Mesothelial cell of epicardium (in vitro differentiated cells): Measurements from ENCODE around the gene RPL13A. TPM values are rescaled to one million over a fixed set of nuclear protein-coding genes. Genes with fewer than 3 reads are reported as not detected.
A peak's percentile ranks its signal among the peaks of the same experiment; 100 is the strongest.

Experiments used
- DNase-seq, 2 experiments: peaks; one replicate each; pipeline ENCODE4 v3.0.0; 2021; ENCODE audit warnings: low spot score in 2 of 2; ENCODE audit not compliant: unreplicated experiment in 2 of 2
- H3K27ac Mint-ChIP-seq: 2 replicates; pipeline ENCODE4 v1.8.0; 2021; ENCODE audit warnings: mixed read lengths
- H3K27me3 Mint-ChIP-seq: 2 replicates; pipeline ENCODE4 v1.8.0; 2021; ENCODE audit warnings: low read depth, mixed read lengths
- H3K36me3 Mint-ChIP-seq: 2 replicates; pipeline ENCODE4 v1.8.0; 2021; ENCODE audit warnings: mixed read lengths
- H3K4me1 Mint-ChIP-seq: 2 replicates; pipeline ENCODE4 v1.8.0; 2021; ENCODE audit warnings: mixed read lengths
- H3K4me3 Mint-ChIP-seq: 2 replicates; pipeline ENCODE4 v1.8.0; 2021; ENCODE audit warnings: mild to moderate bottlenecking, moderate library complexity, mixed read lengths
- H3K9me3 Mint-ChIP-seq: 2 replicates; pipeline ENCODE4 v1.8.0; 2021; ENCODE audit warnings: mixed read lengths
- total RNA-seq: library from RNA; stranded (reverse); gene quantifications from 3 replicates; pipeline ENCODE4 v1.2.1, GENCODE V29; 2021
- TF ChIP-seq, protein P1 (sequence below): fragments of 200-600 bp; sonication (generic); IDR thresholded peaks from one replicate; pipeline ENCODE4 v1.5.0; 2021; ENCODE audit warnings: antibody characterized with exemption; ENCODE audit not compliant: unreplicated experiment

RPL13A gene
- total RNA-seq, 1 donor from 2014 or later = 2,869 TPM

DNA sequence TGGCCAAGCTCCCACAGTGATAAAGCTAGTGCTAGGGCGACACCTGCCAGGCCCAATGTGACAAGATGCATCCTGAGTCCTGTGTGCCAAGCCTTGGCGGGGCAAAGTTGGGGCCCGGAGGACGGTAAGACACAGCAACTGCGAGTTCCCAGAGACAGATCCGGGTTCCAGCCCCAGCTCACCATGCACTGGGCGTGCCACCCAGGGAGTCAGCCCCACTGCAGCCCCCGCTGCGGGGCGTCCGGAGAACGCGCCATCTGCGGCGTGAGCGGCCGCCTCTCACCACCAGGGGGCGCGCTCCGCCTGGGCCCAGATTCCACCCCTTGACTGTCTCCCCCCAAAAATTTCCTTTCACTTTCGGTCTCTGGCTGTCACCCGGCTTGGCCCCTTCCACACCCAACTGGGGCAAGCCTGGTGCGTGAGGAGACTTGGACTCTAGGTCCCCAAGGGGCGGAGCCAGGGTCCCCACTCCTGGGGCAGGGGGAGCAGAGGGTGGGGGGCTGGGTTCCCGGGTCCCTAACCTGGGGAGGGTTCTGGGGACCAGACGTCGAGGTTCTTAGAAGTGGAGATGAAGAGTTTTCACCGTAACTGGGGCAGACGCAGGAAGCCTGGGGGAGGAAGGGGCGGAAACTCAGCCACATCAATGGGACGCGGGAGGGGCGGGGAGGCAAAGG lies 13.4 kb upstream of the RPL13A start, which contains the start of gene FLT3LG:
Gene FLT3LG, plus strand, starts transcription at position 348 of the 674 bp plus-strand sequence. CDS start 425 bp downstream, outside the sequence.
- TF ChIP-seq, protein P1, sequence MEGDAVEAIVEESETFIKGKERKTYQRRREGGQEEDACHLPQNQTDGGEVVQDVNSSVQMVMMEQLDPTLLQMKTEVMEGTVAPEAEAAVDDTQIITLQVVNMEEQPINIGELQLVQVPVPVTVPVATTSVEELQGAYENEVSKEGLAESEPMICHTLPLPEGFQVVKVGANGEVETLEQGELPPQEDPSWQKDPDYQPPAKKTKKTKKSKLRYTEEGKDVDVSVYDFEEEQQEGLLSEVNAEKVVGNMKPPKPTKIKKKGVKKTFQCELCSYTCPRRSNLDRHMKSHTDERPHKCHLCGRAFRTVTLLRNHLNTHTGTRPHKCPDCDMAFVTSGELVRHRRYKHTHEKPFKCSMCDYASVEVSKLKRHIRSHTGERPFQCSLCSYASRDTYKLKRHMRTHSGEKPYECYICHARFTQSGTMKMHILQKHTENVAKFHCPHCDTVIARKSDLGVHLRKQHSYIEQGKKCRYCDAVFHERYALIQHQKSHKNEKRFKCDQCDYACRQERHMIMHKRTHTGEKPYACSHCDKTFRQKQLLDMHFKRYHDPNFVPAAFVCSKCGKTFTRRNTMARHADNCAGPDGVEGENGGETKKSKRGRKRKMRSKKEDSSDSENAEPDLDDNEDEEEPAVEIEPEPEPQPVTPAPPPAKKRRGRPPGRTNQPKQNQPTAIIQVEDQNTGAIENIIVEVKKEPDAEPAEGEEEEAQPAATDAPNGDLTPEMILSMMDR = peak; percentile 99
- peaks cover 24% of the 10 kb centered on the region for H3K27me3 Mint-ChIP-seq
- H3K4me3 Mint-ChIP-seq = peak within 1 kb of the TSS; percentile 66
- peak; percentile 60 to 83 for DNase-seq
- H3K27ac Mint-ChIP-seq = no peak within 1 kb of the TSS
- peaks cover 3% of the 10 kb centered on the region for H3K36me3 Mint-ChIP-seq
- no peaks in the 10 kb centered on the region for H3K9me3 Mint-ChIP-seq
- peaks cover 4% of the 10 kb centered on the region for H3K4me1 Mint-ChIP-seq

DNA sequence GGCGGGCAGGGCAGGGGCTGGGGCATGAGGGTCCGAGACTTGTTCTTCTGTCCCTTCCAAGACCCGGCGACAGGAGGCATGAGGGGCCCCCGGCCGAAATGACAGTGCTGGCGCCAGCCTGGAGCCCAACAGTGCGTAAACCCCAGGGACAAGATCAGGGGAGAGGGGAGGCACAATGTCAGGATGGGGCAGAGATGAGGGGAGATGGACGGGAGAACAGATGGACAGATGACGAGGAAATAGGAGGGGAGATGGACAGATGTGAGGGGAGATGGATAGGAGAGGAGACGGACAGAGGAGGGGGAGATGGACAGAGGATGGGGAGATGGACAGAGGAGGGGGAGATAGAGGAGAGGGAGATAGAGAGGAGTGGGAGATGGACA lies 12.9 kb upstream of the RPL13A start:
- TF ChIP-seq, protein P1 = no peak
- Mint-ChIP-seq H3K9me3 (no peaks in the 10 kb centered on the region), H3K27ac (no peak overlapping the region), H3K4me3 (peak overlapping the region; percentile 66), H3K4me1 (peaks cover 4% of the 10 kb centered on the region), H3K27me3 (peaks cover 24% of the 10 kb centered on the region), H3K36me3 (peaks cover 2% of the 10 kb centered on the region)
- no peak for DNase-seq

DNA sequence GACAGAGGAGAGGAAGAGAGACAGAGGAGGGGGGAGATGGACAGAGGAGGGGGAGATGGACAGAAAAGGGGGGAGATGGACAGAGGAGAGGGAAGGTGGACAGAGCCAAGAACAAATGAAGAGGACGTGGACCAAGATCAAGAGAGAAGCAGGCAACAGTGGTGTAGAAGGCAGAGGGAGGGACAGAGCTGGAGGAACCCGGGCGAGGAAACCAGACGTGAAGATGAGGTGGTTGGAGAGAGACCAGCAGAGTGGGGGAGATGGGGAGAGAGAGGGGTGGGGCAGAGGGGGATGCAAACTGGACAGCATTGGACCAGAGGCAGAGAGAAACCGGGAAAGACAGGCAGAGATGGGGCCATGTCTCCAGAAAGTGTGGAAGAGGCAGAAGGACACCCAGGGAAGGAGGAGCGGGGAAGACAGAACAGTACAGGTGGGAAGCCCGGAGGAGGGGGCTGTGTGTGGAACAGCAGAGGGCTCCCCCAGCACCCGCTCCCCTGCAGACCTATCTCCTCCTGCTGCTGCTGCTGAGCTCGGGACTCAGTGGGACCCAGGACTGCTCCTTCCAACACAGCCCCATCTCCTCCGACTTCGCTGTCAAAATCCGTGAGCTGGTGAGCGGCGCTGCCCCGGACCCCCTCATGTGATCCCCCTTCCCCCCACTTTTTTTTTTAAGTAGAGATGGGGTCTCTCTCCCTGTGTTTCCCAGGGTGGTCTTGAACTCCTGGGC lies 12.1 kb upstream of the RPL13A start:
- H3K27me3 Mint-ChIP-seq = peaks cover 24% of the 10 kb centered on the region
- no peaks in the 10 kb centered on the region for H3K9me3 Mint-ChIP-seq
- H3K4me3 Mint-ChIP-seq = peak overlapping the region; percentile 66
- H3K4me1 Mint-ChIP-seq = peaks cover 4% of the 10 kb centered on the region
- peaks cover 2% of the 10 kb centered on the region for H3K36me3 Mint-ChIP-seq
- DNase-seq = no peak
- H3K27ac Mint-ChIP-seq = no peak overlapping the region
- TF ChIP-seq, protein P1 = no peak

DNA sequence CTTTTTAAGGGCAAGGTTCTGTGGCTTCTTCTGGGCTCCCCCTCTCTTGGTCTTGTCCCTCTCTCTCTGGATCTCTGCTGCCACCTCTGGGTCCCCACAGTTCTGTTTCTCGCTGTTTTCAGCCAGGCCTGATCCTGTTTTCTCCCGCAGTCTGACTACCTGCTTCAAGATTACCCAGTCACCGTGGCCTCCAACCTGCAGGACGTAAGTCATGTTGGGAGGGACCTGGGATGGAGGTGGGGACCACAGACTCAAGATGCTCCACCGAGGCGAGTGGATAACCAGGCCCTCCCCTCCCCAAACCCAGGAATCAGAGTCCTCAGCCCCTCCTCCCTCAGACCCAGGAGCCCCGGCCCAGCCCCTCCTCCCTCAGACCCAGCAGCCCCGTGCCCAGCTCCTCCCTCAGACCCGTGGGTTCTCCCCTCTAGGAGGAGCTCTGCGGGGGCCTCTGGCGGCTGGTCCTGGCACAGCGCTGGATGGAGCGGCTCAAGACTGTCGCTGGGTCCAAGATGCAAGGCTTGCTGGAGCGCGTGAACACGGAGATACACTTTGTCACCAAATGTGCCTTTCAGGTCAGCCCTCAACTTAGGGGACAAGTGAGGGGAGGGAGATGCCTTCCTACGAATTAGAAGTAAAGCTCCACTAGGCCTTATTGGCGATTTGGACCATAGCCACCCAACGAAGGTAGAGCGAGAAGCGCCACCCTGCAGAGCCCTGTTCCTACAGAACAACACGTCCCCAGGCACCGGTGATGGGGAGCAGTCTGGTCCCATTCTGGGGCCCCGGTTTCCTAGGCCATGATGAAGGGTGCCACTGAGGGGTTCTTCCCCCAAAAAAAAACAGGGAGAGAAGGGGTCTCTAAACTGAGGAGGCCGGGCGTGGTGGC lies 11.2 kb upstream of the RPL13A start:
- no peak overlapping the region for H3K27ac Mint-ChIP-seq
- no peak overlapping the region for H3K4me3 Mint-ChIP-seq
- peaks cover 4% of the 10 kb centered on the region for H3K4me1 Mint-ChIP-seq
- DNase-seq = peak; percentile 51 to 73
- H3K27me3 Mint-ChIP-seq = peaks cover 24% of the 10 kb centered on the region
- H3K9me3 Mint-ChIP-seq = no peaks in the 10 kb centered on the region
- H3K36me3 Mint-ChIP-seq = no peaks in the 10 kb centered on the region
- TF ChIP-seq, protein P1 = peak; percentile 22

DNA sequence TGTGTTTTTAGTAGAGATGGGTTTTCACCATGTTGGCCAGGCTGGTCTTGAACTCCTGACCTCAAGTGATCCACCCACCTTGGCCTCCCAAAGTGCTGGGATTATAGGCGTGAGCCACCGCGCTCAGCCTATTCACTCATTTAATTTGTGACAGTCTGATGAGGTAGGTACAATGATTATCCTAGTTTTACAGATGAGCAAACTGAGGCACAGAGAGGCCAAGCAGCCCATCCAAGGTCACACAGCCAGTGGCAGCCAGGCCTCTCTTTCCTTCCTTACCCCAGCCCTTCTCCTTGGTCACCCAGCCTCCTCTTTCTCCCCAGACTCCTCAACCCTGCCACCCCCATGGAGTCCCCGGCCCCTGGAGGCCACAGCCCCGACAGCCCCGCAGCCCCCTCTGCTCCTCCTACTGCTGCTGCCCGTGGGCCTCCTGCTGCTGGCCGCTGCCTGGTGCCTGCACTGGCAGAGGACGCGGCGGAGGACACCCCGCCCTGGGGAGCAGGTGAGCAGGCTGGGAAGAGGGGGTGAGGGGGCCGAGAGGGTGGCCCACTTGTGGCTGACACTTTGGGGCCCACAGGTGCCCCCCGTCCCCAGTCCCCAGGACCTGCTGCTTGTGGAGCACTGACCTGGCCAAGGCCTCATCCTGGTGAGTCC lies 7.3 kb upstream of the RPL13A start:
- H3K27ac Mint-ChIP-seq = no peak overlapping the region
- H3K4me3 Mint-ChIP-seq = no peak overlapping the region
- TF ChIP-seq, protein P1 = no peak
- peaks cover 4% of the 10 kb centered on the region for H3K4me1 Mint-ChIP-seq
- H3K36me3 Mint-ChIP-seq = no peaks in the 10 kb centered on the region
- DNase-seq = no peak
- H3K9me3 Mint-ChIP-seq = no peaks in the 10 kb centered on the region
- H3K27me3 Mint-ChIP-seq = peaks cover 13% of the 10 kb centered on the region
